Occipital lobe (tissue), 3 donors: ENCODE measurements around the gene ST8SIA5. TPM values are rescaled to one million over a fixed set of nuclear protein-coding genes. Genes with fewer than 3 reads are reported as not detected.

ENCODE experiments used
- DNase-seq: peaks from one replicate; lab custom pipeline; 2025; lab: John Stamatoyannopoulos, UW
- small RNA-seq: library from RNA; depleted of rRNA; stranded (forward); fragments of <200 nt; gene quantifications from one replicate; pipeline ENCODE3, GENCODE V24; 2014
- total RNA-seq: library from RNA; depleted of rRNA; stranded (reverse); fragments of >200 nt; gene quantifications from one replicate; pipeline ENCODE4 v1.2.3, GENCODE V29; 2014

ST8SIA5 gene
- total RNA-seq, 1 donor from 2014 or later: 10.8 TPM

- no peak for DNase-seq
Measured at GRCh38 chr18:46629361-46629760, 127.5 kb downstream of the ST8SIA5 start.

DNA sequence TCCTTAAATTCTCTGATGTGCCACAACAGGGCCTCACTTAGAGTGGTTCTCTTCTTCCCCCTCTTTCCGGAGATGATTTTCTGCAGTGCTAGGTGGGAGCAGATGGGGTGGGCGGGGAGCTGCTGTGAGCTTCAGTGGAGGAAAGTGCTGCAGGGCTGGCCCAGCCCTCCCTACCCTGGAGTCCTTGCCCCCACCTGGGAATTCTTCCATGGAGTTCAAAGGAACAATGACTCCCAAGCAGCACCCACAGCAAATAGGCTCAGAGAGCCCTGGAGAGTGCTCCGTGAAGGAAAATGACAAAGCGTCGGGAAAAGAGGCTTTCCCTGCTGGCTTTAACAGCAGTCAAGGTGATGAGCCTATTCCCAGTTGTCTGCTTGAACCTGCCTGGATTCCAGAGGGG is 128.6 kb downstream of the ST8SIA5 start:
- DNase-seq: no peak

- no peak for DNase-seq
Measured at GRCh38 chr18:46627136-46627535, 129.7 kb downstream of the ST8SIA5 start.

- DNase-seq: no peak
Measured at GRCh38 chr18:46625069-46625468, 131.8 kb downstream of the ST8SIA5 start.

GRCh38 chr18:46624127-46624526 is 132.7 kb downstream of the ST8SIA5 start:
- peak; percentile 53 for DNase-seq

- peak; percentile 74 for DNase-seq
Measured at GRCh38 chr18:46623541-46623940, 133.3 kb downstream of the ST8SIA5 start.

DNA sequence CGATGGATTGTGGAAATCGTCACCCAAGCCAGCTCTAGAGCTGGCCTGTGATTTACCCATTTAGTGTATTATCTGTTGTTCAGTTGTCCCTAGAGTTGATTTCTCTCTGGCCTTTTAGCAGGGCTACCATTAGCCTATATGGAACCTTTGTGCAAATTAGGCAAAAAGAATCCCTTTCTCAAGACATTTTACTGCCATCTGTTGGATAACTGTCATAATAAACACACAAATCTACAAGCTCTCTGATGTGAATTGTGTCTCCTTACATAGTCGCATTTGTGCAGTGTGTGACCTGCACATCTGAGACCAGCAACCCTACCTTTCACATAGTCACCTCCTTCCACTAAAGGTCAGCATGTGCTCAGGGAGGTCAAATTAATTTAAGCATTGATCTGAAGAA is 133.9 kb downstream of the ST8SIA5 start:
- DNase-seq: no peak

GRCh38 chr18:46622451-46622850 is 134.4 kb downstream of the ST8SIA5 start:
- no peak for DNase-seq

DNA sequence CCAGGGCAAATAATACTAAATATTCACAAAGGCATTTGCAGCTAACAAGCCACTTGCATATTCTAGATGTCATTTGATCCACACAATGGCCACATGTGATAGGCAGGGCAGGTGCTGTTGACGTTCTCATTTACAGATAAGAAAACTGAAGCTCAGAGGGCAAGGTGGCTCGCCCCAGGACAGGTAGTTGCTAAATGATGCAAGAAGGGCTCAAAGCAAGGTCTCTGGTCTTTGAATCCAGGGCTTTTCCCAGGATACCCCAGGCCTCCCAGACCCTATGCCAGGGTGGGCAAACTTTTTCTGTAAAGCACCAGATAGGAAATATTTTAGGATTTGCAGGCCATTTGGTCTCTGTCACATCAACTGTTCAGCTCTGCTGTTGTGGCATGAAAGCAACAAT is 135.0 kb downstream of the ST8SIA5 start:
- no peak for DNase-seq

- no peak for DNase-seq
Measured at GRCh38 chr18:46621111-46621766, 135.6 kb downstream of the ST8SIA5 start.

- no peak for DNase-seq
Measured at GRCh38 chr18:46619559-46619958, 137.3 kb downstream of the ST8SIA5 start.

Small RNAs within 50 kb of the gene (small RNA-seq; reads per million reads assigned to genes)
- gene AC090311.1: not detected

Other genes starting within 250 kb of the ST8SIA5 start
- gene LOXHD1, start 99.8 kb downstream of the ST8SIA5 start, total RNA-seq: 0.16 TPM
- gene PIAS2, start 160.5 kb upstream of the ST8SIA5 start, total RNA-seq: 72.7 TPM
- 2.0 TPM for gene KATNAL2, start 160.5 kb upstream of the ST8SIA5 start, total RNA-seq